GM19438 (cell line): ENCODE results near the gene AADAC.
"Not testable (repeated sequence)": the region's sequence is repeated elsewhere in the genome, so short reads cannot be mapped to it uniquely, and the experiment has no call there.

ENCODE experiments used
- ATAC-seq: cut with Tn5 transposase; IDR thresholded peaks from one replicate; pipeline ENCODE4 v1.9.1; 2021; ENCODE audit warnings: low read depth; ENCODE audit not compliant: unreplicated experiment

AADAC gene

DNA sequence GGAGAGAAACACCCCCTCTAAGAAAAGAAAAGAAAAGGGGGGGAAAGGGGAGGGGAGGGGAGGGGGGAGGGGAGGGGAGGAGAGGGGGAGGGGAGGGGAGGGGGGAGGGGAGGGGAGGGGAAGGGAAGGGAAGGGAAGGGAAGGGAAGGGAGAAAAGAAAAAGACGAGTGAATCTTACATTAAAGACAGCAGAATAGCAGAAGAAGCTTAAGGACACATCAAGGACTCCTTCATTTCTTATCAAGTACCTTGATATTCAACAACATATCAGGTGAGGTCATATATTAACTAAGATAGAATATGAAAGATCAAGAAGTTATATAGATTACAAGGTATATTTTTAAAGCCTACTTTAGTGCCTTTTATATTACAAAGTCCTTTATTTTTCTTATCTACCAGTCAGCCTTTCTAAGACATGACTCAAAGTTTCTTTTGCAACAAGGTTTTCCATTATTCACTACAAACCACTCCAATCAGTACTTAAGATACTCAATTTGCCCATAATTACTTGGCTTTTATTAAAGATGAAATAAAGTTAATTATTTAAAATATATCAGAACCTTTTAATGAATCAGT lies 17.7 kb upstream of the AADAC start:
- no peak for ATAC-seq

DNA sequence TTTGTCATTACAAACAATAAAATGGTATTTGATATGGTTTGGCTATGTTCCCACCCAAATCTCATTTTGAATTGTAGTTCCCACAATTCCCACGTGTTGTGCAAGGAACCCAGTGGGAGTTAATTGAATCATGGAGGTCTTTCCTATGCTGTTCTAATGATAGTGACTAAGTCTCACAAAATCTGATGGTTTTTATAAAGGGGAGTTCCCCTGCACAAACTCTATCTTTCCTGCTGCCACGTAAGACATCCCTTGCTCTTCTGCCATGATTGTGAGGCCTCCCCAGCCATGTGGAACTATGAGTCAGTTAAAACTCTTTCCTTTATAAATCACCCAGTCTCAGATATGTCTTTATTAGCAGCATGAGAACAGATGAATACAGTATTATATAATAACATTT lies 15.4 kb upstream of the AADAC start:
- ATAC-seq, result no peak

GRCh38 chr3:151800431-151800830 lies 13.5 kb upstream of the AADAC start:
- ATAC-seq, result no peak

GRCh38 chr3:151804267-151804666 lies 9.6 kb upstream of the AADAC start:
- no peak for ATAC-seq

DNA sequence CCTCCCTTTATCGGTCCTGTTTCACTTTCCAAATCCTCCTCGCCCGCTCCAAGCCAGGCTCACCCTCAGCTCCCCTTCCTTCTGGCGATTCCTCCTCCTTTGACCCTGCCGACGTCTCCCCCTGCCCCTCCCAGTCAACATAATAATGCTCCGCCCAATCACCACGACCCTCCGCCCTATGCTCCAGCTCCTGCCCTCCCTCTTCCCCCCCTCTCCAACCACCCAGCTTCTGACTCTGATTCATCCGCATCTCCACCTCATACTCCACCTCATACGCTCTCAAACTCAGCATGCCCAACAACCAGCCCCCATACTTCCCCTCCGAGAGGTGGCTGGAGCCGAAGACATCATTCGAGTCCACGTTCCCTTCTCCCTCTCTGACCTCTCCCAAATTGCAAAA lies 7.1 kb upstream of the AADAC start:
- ATAC-seq, result no peak

DNA sequence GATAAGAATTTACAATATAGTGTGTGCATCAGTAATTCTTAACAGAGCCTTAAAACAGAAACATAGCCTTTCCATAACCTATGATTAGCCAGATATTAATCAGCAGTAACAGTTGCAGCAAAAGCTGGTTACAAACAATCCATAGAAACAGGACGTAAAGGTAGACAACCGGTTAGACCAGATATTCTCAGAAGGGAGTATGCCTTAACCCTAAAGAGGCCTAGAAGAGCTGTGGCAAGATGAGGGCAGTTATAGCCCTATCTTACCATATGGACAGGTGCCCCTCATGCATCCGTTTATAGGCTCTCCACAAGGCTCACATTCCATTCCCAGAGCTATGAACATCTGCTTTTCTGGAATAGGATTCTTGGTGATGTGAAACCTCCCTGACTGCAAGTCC lies 5.0 kb upstream of the AADAC start:
- ATAC-seq, result not testable (repeated sequence)

GRCh38 chr3:151811474-151811873 lies 2.4 kb upstream of the AADAC start:
- no peak for ATAC-seq

DNA sequence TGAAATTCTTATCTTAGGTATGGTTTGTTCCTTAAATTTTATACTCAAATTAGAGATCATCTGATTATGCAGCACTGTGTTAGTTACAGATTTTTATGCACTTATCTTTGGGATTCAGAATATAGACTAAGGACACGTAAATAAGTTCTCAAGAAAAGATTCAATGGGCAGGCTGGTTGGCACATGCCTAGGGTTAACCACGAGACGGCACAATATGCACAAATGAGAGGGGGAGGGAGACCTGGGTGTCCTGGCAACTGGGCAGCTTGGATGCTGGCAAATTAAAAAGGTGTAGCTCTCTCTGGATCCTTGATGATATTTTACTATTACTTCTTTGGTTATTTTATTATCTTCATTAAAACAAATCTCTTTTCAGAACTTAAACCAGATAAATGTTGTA lies 672 bp downstream of the AADAC start:
- no peak for ATAC-seq

DNA sequence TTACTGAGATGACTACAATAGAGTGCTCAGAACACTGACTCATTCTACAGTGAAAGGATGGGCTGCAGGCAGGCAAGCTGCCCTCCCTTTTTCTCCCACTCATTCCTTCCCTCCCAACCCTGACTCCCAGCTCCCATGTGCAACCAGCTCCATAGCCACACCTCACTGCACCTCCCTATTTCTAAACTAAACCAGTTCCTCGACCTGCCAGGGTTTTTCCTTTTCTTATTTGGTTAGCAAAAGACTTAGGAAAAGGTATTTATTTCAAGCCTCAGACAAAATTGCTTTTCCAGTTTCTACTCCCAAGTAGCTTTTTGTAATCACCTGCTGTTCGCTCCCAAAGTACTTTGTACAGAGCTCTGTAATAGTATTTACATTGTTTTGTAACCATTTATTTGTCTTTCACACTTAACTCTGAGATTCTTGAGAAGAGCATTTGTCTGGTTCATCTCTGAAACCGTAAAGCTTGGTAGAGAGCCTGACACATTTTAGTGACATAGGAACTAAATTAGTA lies 2.2 kb downstream of the AADAC start:
- no peak for ATAC-seq

DNA sequence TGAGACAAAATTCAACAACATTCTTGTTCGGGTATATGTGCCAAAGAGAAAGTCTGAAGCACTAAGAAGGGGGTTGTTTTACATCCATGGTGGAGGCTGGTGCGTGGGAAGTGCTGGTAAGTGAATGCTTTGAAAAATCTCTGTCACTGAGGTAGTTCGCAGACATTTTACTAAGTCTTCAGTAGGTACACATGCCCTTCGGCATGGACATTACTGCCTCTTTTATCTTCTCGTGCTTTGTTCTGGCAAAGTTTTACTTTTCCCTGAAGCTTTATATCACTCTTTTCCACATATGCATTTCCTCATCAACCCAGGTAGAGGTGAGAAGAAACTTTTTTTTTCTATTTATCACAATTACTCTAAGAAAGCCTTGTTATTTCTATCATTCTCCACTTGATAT lies 3.6 kb downstream of the AADAC start:
- no peak for ATAC-seq

- no peak for ATAC-seq
Measured at GRCh38 chr3:151818361-151818760, 4.4 kb downstream of the AADAC start.

DNA sequence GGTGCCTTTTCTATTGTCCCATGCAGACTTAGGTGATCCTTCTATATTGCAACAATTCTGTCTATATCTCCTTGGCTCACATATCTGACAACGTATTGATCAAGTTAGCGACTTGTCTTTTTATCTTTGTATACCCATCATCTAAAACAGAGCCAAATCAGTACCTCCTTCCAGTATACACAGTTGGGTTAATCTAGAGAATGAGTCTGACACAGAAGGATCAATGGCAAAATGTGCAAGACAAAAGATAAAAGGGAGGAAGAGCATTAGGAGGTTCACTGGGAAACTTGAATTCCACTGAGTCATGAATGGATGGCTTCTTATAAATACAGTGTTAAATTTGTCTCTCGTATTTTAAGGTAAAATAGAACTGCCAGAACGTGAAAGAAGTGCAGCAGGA lies 6.0 kb downstream of the AADAC start:
- ATAC-seq, result no peak

DNA sequence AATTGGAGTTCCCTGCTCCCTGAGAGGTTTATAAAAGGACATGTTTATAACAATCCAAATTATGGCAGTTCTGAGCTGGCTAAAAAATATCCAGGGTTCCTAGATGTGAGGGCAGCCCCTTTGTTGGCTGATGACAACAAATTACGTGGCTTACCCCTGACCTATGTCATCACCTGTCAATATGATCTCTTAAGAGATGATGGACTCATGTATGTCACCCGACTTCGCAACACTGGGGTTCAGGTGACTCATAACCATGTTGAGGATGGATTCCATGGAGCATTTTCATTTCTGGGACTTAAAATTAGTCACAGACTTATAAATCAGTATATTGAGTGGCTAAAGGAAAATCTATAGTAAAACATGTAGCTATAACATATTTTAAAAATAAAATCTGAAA lies 13.9 kb downstream of the AADAC start:
- no peak for ATAC-seq

DNA sequence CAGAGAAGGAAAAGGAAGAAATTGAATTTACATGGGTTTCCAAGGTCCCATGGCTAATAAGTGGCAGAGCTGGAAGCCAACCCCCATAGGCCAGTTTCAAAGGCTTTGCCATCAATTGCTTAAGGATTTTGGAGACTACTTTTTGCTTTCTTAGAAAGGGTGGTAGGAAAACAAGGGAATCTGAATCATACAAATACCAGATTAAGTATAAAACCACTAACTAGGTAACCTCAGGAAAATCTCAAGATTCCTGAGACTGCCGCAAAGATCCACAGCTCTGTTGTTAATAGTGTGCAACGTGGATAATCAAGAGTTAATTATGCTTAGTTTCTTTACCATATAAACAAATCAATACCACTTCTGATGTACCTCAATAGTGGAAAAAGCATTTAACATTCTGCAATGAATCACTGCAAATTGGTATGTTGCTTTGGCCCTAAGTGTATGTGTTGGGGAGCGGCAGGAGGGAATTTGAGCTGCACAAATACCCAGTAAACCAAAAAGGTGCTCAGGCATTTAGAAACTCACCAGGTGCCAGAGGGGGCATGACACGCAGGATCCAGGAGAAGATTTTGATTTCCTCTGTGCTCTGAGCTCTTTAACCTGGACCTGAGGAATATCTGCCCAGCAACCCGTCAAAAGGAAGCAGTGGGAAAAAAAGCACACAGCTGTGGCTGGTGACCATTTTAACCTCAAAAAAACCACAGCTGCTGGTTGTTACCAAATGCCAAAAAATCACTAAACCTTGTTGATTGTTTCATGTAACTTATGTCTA lies 22.0 kb downstream of the AADAC start:
- no peak for ATAC-seq

GRCh38 chr3:151837057-151837456 lies 23.1 kb downstream of the AADAC start:
- no peak for ATAC-seq

DNA sequence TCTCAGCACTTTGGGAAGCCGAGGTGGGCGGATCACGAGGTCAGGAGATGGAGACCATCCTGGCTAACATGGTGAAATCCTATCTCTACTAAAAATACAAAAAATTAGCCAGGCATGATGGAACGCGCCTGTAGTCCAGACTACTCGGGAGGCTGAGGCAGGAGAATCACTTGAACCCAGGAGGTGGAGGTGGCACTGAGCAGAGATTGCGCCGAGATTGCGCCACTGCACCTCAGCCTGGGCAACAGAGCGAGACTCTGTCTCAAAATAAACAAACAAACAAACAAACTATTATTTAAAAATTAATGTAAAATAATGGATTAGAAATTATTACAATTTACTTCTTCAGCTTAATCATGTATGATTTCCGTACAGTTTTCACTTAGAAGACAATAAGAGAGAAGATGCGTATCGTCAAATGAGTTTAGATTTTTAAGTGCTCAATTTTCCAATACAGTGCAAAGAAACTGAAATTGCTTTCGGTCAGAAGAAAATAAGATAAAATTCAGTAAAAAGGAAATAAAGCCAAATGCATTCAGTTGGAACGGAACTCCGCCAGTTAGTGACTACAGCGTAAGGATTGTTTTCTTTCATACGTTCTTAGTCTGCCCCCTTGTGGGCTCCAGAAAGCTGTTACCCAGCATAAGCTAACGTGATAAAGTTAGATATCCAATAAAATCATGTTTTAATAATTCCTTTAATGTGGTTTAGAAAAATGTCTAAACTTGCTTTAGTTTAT lies 24.8 kb downstream of the AADAC start:
- ATAC-seq, result peak; percentile 72

GRCh38 chr3:151839313-151839631 lies 25.4 kb downstream of the AADAC start:
- ATAC-seq, result no peak

DNA sequence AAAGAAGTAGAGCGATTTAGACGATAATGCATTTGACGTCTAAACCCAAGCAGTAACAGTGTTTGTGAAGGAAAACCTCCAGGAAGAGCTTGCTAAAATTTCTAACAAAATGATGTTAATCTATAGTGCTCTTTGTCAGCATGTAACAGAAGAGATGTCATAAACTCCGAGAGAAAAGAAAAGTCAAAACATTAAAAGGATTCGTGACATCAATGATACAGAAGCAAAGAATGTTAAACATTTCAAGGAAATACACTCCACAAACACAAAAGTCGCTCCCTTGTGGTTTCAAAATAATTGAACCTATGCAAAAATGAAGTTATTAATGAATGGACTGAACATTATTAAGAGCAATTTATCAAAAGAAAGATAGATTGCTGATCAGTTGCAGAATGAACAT lies 27.9 kb downstream of the AADAC start:
- no peak for ATAC-seq

- ATAC-seq, result no peak
Measured at GRCh38 chr3:151843275-151843674, 29.4 kb downstream of the AADAC start.

GRCh38 chr3:151845306-151845905 lies 31.5 kb downstream of the AADAC start:
- ATAC-seq, result no peak

DNA sequence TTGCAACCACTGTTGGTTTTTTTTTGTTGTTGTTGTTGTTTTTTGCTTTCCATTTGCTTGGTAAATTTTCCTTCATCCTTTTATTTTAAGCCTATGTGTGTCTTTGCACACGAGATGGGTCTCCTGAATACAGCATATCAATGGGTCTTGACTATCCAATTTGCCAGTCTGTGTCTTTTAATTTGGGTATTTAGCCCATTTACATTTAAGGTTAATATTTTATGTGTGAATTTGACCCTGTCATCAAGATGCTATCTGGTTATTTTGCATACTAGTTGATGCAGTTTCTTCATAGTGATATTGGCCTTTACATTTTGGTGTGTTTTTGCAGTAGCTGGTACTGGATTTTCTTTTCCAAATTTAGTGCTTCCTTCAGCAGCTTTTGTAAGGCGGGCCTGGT lies 36.1 kb downstream of the AADAC start:
- ATAC-seq, result not testable (repeated sequence)
